ENCODE measurements around the gene OSBPL8.
A peak's percentile ranks its signal among the peaks of the same experiment; 100 is the strongest.
"Not testable (repeated sequence)": the region's sequence is repeated elsewhere in the genome, so short reads cannot be mapped to it uniquely, and the experiment has no call there.

The OSBPL8 gene

DNA sequence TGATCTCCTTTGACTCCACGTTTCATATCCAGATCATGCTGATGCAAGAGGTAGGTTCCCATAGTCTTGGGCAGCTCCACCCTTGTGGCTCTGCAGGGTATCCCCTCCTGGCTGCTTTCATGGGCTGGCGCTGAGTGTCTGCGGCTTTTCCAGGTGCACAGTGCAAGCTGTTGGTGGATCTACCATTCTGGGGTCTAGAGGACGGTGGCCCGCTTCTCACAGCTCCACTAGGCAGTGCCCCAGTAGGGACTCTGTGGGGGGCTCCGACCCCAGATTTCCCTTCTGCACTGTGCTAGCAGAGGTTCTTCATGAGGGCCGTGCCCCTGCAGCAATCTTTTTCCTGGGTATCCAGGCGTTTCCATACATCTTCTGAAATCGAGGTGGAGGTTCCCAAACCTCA lies 199.3 kb downstream of the OSBPL8 start:
- no peak for DNase-seq (ENCODE audit: low read depth in 2 of 2)

- no peak for DNase-seq (ENCODE audit: low read depth in 2 of 2)
Observed at GRCh38 chr12:76356071-76356470, 203.5 kb downstream of the OSBPL8 start.

DNA sequence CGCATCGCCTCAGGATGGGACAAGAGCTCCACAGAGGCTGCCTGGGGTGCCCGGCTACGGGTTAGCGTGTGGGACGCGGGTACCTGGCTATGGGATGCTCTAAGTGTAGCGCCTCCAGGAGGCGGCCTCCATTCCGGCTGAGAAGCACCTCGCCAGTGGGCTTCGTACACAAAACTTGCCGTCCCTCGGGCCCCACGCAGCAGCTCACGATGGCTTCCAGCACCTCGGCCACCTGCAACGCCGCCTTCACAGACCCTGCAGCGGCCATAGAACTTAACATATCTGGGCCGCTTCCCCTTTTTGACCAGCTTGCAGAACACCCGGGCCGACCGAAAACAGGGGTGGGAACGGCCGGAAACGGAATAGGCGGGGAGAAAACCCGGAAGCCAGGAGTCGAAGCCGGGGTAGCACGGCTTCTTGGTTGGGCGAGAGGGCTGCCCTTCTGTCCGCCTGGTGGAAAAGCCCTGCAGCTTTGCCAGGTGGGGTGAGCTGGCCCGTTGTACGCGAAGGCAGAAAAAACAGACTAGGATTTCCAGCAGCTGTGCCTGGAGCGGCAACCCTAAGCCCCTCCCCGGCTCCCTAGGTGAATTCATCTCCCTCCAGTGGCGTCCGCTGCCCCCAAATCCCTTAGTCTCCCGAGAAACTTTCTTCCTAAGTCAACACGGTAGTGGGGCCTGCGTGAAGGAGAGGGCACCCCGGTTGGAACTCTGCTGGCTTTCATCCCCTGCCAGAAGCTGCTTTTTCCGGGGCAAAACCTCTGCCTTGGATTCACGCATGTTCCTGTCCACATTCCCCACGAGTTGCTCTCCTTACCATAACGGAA lies 211.3 kb downstream of the OSBPL8 start, which contains the start of gene BBS10:
TSS of gene BBS10 (minus strand) at position 337 of the 823 bp plus-strand sequence. CDS start at position 280, 57 bp downstream.
- peak; percentile 81 to 86 for DNase-seq (ENCODE audit: low read depth in 2 of 2)

DNA sequence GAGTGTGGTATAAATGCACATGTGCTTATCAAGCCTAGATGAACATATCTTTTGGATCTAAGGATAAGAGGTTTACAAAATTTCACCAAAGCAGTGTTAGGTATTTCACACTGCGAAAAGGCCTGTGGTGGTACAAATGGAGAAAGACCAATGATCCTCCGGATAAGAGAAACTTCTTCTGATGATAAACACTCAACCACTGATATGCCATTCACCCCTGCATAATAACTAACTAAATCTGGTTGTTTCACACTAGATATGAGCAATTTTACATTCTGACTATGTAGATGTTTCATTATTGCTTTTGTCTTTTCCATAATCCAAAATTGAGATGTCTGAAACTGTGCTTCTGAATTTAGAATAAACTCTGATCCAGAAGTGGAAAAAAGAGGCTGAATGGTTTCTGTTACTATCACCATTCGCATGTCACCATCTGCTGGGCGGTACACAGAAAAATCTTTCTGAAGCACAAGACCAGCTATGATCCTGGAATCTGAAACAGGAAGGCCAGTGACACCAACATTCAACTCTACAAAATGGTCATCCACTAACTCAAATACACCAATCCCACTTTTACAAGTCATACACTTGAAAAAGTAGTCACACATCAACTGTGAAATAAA lies 212.7 kb downstream of the OSBPL8 start:
- no peak for DNase-seq (ENCODE audit: low read depth in 2 of 2)

GRCh38 chr12:76346236-76346635 lies 213.3 kb downstream of the OSBPL8 start:
- DNase-seq (ENCODE audit: low read depth in 2 of 2) = no peak

- DNase-seq (ENCODE audit: low read depth in 2 of 2) = no peak
Observed at GRCh38 chr12:76345569-76345968, 214.0 kb downstream of the OSBPL8 start.

- no peak for DNase-seq (ENCODE audit: low read depth in 2 of 2)
Observed at GRCh38 chr12:76341436-76342030, 218.0 kb downstream of the OSBPL8 start.

DNA sequence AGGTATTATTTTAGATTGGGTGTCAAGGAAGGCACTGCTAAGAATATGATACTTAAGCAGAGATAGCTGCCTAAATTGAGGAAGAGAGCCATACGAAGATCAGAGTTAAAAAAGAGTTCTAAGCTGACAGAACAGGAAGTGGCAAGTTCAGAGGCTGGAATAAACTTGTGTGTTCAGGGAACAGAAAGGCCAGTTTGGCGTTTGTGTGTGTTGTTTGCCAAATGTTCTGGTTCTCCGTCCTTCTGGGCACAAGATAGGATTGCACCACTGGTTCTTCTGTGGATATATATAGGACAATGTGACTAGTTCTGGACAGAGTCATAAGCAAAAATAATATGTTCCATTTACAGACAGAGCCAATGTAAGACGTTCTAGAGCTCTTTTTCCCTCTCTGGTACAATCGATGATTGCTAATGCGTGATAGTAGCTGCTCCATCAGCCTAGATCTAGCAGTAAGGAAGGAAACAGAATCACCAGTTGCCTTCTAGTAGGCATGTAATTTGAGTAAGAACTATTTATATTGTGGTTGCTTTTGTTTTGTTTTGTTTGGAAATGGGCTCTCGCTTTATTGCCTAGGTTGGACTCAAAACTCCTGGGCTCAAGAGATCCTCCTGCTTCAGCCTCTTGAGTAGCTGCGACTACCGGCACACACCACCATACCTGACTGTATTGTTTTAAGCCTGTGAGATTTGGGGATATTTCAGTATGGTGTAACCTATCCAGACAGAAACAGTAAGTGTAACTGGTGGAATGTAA lies 218.7 kb downstream of the OSBPL8 start:
- no peak for DNase-seq (ENCODE audit: low read depth in 2 of 2)

GRCh38 chr12:76337583-76337982 lies 222.0 kb downstream of the OSBPL8 start:
- DNase-seq (ENCODE audit: low read depth in 2 of 2) = no peak

DNA sequence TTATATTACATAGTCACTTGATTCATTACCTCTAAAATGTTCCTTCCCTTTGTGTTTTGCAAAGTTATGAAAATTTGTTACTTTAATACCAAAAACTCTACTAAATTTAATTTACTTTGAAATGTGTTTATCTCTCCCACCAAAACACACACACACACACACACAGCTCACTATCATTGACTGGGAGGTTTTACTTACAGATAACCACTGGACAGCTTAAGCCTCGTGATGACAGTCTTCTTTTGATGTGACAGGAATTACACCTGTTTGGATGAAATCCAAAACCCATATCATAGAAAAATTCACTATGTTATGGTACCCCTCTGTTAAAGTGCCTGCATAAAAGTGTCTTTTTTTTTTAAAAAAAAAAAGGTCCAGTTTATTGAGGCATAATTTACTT lies 227.0 kb downstream of the OSBPL8 start:
- no peak for DNase-seq (ENCODE audit: low read depth in 2 of 2)

DNA sequence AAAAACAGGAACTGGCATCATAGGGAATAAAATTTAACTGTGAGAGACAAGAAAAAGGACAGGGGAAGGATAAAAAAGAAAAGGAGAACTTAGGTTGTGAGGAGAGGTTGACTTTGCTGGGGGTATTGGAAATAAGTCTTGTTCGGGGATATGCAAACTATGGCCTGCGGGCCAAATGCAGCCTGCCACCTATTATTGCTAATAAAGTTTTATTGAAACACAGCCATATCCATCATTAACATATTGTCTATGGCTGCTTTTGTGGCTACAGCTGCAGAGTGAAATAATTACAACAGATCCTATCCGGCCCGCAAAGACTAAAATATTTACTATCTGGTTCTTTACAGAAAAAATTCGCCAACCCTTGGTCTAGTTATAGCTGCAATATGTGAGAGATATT lies 230.0 kb downstream of the OSBPL8 start:
- no peak for DNase-seq (ENCODE audit: low read depth in 2 of 2)

DNA sequence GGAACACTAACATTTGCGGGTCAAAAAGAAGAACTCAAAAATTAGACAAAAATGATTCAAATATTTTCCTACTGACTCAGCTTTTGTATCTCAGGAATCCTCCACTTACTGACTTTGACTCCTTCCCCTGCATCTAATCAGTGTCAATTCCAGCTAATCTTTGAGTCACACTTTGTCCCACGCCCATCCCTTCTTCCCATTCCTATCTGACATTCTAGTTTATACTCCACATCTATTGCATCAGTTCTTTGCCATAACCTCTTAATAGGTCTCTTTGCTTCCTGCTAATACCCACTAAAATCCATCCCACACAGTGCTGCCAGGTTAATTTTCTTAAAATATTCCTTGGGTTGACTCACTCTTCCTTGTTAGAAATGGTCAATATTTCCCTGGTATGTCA lies 230.4 kb downstream of the OSBPL8 start:
- no peak for DNase-seq (ENCODE audit: low read depth in 2 of 2)

DNA sequence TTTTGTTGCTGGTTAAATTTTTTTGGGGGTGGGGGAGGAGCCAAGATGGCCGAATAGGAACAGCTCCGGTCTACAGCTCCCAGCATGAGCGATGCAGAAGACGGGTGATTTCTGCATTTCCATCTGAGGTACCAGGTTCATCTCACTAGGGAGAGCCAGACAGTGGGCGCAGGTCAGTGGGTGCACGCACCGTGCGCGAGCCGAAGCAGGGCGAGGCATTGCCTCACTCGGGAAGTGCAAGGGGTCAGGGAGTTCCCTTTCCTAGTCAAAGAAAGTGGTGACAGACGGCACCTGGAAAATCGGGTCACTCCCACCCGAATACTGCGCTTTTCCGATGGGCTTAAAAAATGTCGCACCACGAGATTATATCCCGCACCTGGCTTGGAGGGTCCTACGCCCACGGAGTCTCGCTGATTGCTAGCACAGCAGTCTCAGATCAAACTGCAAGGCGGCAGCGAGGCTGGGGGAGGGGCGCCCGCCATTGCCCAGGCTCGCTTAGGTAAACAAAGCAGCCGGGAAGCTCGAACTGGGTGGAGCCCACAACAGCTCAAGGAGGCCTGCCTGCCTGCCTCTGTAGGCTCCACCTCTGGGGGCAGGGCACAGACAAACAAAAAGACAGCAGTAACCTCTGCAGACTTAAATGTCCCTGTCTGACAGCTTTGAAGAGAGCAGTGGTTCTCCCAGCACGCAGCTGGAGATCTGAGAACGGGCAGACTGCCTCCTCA lies 239.8 kb downstream of the OSBPL8 start:
- not testable (repeated sequence) for DNase-seq (ENCODE audit: low read depth in 2 of 2)

DNA sequence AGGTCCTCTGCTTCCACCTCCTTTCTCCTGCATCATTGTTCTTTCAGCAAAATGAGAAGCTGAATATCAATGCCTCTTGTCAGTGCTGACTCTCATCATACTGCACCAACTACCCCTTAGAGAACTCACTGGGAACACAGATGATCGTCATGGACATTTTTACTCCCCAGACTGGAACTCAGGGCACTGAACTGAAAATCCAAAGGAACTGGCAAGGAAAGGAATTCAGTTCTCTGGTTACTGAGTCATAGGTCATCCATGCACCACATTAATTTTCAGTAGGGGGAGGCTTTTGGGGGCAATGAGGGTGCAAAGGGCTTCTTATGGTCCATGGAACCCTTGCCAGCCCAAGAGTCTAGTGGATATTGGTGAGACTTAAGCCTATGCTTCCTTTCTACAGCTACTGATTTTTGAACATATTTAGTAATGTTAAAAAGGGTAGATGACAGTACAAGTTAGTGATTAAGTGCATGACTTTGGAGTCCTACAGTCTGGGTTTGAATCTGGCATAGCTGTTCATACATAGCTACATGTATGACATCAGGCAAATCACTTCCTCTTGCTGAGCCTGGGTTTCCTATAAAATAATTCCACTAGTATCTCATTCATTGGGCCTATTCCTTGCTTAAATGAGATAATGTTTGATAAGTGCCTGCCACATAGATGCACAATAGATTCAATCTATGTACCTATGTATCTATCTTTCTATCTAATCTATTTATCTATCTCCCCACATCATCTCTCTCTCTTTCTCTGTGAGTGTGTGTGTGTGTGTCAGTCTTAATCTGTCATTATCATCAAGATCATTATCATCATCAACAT lies 240.6 kb downstream of the OSBPL8 start:
- DNase-seq (ENCODE audit: low read depth in 2 of 2) = no peak

GRCh38 chr12:76317976-76318375 lies 241.6 kb downstream of the OSBPL8 start:
- DNase-seq (ENCODE audit: low read depth in 2 of 2) = no peak

DNA sequence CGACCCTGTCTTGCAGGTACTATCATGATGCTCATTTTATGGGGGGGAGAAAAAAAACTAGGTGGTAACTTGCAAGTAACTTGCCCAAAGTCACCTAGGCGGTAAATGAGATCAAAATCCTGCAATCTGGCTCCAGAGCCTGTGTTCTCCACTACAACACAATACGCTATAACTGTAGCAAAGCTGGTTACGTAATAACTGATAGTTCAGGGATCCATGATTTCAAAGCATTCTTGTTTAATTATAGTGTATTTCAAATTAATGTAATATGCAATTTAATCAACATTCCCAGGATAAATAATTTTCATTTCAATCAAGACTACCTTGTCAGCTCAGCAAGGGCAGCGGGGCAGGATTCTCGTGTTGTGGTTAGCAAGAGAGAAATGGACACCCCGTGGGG lies 243.1 kb downstream of the OSBPL8 start:
- DNase-seq (ENCODE audit: low read depth in 2 of 2) = no peak

- DNase-seq (ENCODE audit: low read depth in 2 of 2) = no peak
Observed at GRCh38 chr12:76313299-76313698, 246.3 kb downstream of the OSBPL8 start.

DNA sequence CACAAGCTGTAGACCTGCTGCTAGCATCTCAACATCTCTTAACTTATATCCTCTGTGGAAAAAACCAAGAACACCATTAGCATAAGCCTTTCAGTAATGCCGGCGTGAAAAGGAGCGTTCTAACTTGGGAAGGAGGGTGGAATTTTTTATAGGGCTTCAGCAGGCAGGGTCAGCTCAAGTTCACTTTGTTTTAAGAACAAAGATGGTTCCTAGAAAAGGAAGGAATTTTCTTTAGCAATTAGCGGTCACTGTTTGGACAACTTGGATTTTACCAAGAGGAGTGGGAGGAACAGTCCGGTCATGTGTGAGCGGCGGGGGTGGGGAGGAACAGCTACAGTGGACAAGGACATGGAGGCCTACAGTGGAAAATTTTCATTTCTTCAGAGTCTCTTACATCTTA lies 247.3 kb downstream of the OSBPL8 start:
- no peak for DNase-seq (ENCODE audit: low read depth in 2 of 2)

GRCh38 chr12:76311796-76312195 lies 247.8 kb downstream of the OSBPL8 start:
- DNase-seq (ENCODE audit: low read depth in 2 of 2) = no peak

GRCh38 chr12:76310110-76310509 lies 249.5 kb downstream of the OSBPL8 start:
- DNase-seq (ENCODE audit: low read depth in 2 of 2) = no peak

GRCh38 chr12:76308866-76309265 lies 250.7 kb downstream of the OSBPL8 start:
- DNase-seq (ENCODE audit: low read depth in 2 of 2) = no peak

Data from stimulated activated CD8-positive, alpha-beta memory T cell treated with anti-CD3 and anti-CD28 coated beads, Interleukin-15, amount 100 ng/mL, for 48 hours (primary cell).